IMR-90 (cell line): ENCODE measurements around the gene ZNF337. TPM values are rescaled to one million over a fixed set of nuclear protein-coding genes. Genes with fewer than 3 reads are reported as not detected.

Source experiments
- ATAC-seq: fragments of 200-7000 bp; cut with Tn5 transposase; 2 replicates; pipeline ENCODE4 v1.9.1; 2020; ENCODE audit warnings: low read depth, mild to moderate bottlenecking, moderate library complexity
- BruUV-seq: library from RNA; stranded (reverse); fragments of 400-500 nt; replicated peaks from 2 replicates; lab custom pipeline; 2021; lab: Mats Ljungman, UMichigan
- CTCF ChIA-PET: fragments of 300-600 bp; formaldehyde crosslinking; extraction: SDS; loops from one replicate; lab custom pipeline; 2021; ENCODE audit warnings: antibody characterized with exemption; lab: Yijun Ruan, JAX
- POLR2A ChIA-PET: fragments of 300-600 bp; sonication (Branson Sonifier 250); formaldehyde crosslinking; loops from one replicate; lab custom pipeline; 2022; ENCODE audit warnings: antibody characterized with exemption; ENCODE audit not compliant: unreplicated experiment; lab: Charles Lee
- DNase-seq: peaks from one replicate; pipeline ENCODE4 v3.0.0; 2013
- H2AFZ ChIP-seq: replicated peaks from 2 replicates; pipeline ENCODE3; 2013; ENCODE audit warnings: low read length, mild to moderate bottlenecking; ENCODE audit not compliant: poor library complexity
- H2AK5ac ChIP-seq: 2 replicates; pipeline ENCODE4 v1.6.1; 2013; ENCODE audit warnings: low read depth, low read length, inconsistent platforms
- H2AK9ac ChIP-seq: replicated peaks from 2 replicates; pipeline ENCODE3; 2013; ENCODE audit warnings: mild to moderate bottlenecking, low read depth, low read length, moderate library complexity; ENCODE audit not compliant: poor library complexity
- H2BK120ac ChIP-seq: 2 replicates; pipeline ENCODE4 v1.6.1; 2013; ENCODE audit warnings: low read depth, low read length, inconsistent platforms
- H2BK15ac ChIP-seq: 3 replicates; pipeline ENCODE4 v1.6.1; 2013; ENCODE audit warnings: low read depth, low read length, inconsistent platforms
- H2BK20ac ChIP-seq: 2 replicates; pipeline ENCODE4 v1.6.1; 2013; ENCODE audit warnings: low read depth, mild to moderate bottlenecking, inconsistent platforms, low read length, moderate library complexity
- H2BK5ac ChIP-seq: 2 replicates; pipeline ENCODE4 v1.6.1; 2013; ENCODE audit warnings: mild to moderate bottlenecking, low read depth, low read length, inconsistent platforms; ENCODE audit not compliant: poor library complexity, severe bottlenecking
- H3K14ac ChIP-seq: replicated peaks from 2 replicates; pipeline ENCODE4 v1.6.1; 2013; ENCODE audit warnings: low read depth, low read length, inconsistent platforms
- H3K18ac ChIP-seq: 2 replicates; pipeline ENCODE4 v1.6.1; 2013; ENCODE audit warnings: low read depth, low read length, control low read depth
- H3K23ac ChIP-seq: 2 replicates; pipeline ENCODE4 v1.6.1; 2013; ENCODE audit warnings: low read depth, low read length, inconsistent platforms
- H3K27ac ChIP-seq: 2 replicates; pipeline ENCODE4 v1.5.1; 2013; ENCODE audit warnings: mild to moderate bottlenecking, control low read depth, low read length; ENCODE audit not compliant: insufficient read depth
- H3K27me3 ChIP-seq: 2 replicates; pipeline ENCODE4 v1.6.1; 2013; ENCODE audit warnings: low read length; ENCODE audit not compliant: control insufficient read depth, insufficient read depth
- H3K36me3 ChIP-seq: 2 replicates; pipeline ENCODE4 v1.6.1; 2013; ENCODE audit warnings: low read length, mixed read lengths; ENCODE audit not compliant: control insufficient read depth, insufficient read depth
- H3K4ac ChIP-seq: 2 replicates; pipeline ENCODE4 v1.6.1; 2013; ENCODE audit warnings: low read depth, low read length, inconsistent platforms
- H3K4me1 ChIP-seq: 2 replicates; pipeline ENCODE4 v1.6.1; 2013; ENCODE audit warnings: low read length, mixed read lengths; ENCODE audit not compliant: control insufficient read depth, insufficient read depth
- H3K4me2 ChIP-seq: 2 replicates; pipeline ENCODE4 v1.6.1; 2013; ENCODE audit warnings: low read depth, mild to moderate bottlenecking, control low read depth, low read length, moderate library complexity
- H3K4me3 ChIP-seq: 2 replicates; pipeline ENCODE4 v1.5.1; 2013; ENCODE audit warnings: low read depth, mild to moderate bottlenecking, control low read depth, low read length, moderate library complexity; ENCODE audit not compliant: insufficient read depth
- H3K56ac ChIP-seq: 2 replicates; pipeline ENCODE4 v1.6.1; 2013; ENCODE audit warnings: low read length, inconsistent platforms; ENCODE audit not compliant: insufficient read depth; ENCODE audit errors: extremely low read depth
- H3K79me1 ChIP-seq, 2 experiments: 2 replicates each; pipeline ENCODE4 v1.6.1; 2013; ENCODE audit warnings: low read length in 2 of 2, inconsistent platforms in 1 of 2, low read depth in 1 of 2
- H3K9ac ChIP-seq: 2 replicates; pipeline ENCODE4 v1.6.1; 2013; ENCODE audit warnings: low read depth, low read length, control low read depth
- H3K9me1 ChIP-seq: 2 replicates; pipeline ENCODE4 v1.6.1; 2013; ENCODE audit warnings: low read length, inconsistent platforms; ENCODE audit not compliant: insufficient read depth
- H3K9me3 ChIP-seq: 2 replicates; pipeline ENCODE4 v1.6.1; 2013; ENCODE audit warnings: low read length; ENCODE audit not compliant: control insufficient read depth, insufficient read depth
- H4K20me1 ChIP-seq: 2 replicates; pipeline ENCODE4 v1.6.1; 2013; ENCODE audit warnings: low read length, inconsistent platforms; ENCODE audit not compliant: insufficient read depth
- H4K5ac ChIP-seq: 2 replicates; pipeline ENCODE4 v1.6.1; 2013; ENCODE audit warnings: mild to moderate bottlenecking, low read depth, low read length, control low read depth
- H4K8ac ChIP-seq, 2 experiments: 2 replicates each; pipeline ENCODE4 v1.6.1; 2013; ENCODE audit warnings: low read depth in 2 of 2, low read length in 2 of 2, control low read depth in 1 of 2, inconsistent platforms in 1 of 2
- H4K91ac ChIP-seq: 2 replicates; pipeline ENCODE4 v1.6.1; 2013; ENCODE audit warnings: low read depth, low read length, inconsistent platforms; ENCODE audit not compliant: insufficient read depth
- WGBS, 2 experiments: methylation state at CpG; one replicate each; pipeline versions ENCODE4 v1.1.5 to v1.1.7; 2013; ENCODE audit warnings: missing lambda C conversion rate in 2 of 2; ENCODE audit not compliant: insufficient read length in 1 of 2; ENCODE audit errors: extremely low coverage in 2 of 2; 5-methylcytosine and 5-hydroxymethylcytosine counted together
- dilution Hi-C: fragments of 300-500 bp; cut with HindIII; formaldehyde crosslinking; loops from one replicate; pipeline ENCODE4 v1.14.3; 2018; ENCODE audit warnings: low sequenced_read_pairs; ENCODE audit not compliant: unreplicated experiment
- in situ Hi-C: fragments of 300-500 bp; cut with MboI; formaldehyde crosslinking; loops from 3 replicates; pipeline ENCODE4 v1.14.3; 2019; ENCODE audit warnings: low sequenced_read_pairs, inconsistent platforms, mixed read lengths
- intact Hi-C: fragments of 100-400 bp; cut with micrococcal nuclease; formaldehyde crosslinking; loops from 2 replicates; pipeline ENCODE4 v1.10.0; 2022
- microRNA-seq, 2 experiments: library from miRNA; stranded (forward) in 1 of 2; unstranded in 1 of 2; fragments of 10-50 nt in 1 of 2; fragments of <30 nt in 1 of 2; gene quantifications in 1 of 2; microRNA quantifications in 1 of 2; one replicate each; pipeline versions ENCODE3 to v1.1.0; 2013 to 2020; ENCODE audit not compliant: insufficient read depth in 1 of 2, insufficient read length in 1 of 2, unreplicated experiment in 1 of 2
- polyA plus RNA-seq, 3 experiments: library from polyadenylated mRNA; depleted of rRNA; stranded (reverse); fragments of >200 nt; gene quantifications; 2 replicates each; pipeline ENCODE4 v1.2.3, GENCODE V29; 2012; ENCODE audit warnings: low replicate concordance in 1 of 3
- small RNA-seq, 5 experiments: library from RNA; depleted of rRNA; stranded (forward); fragments of <200 nt; gene quantifications; one replicate each; pipeline ENCODE3, GENCODE V24; 2012
- total RNA-seq: library from RNA; depleted of rRNA; stranded (reverse); fragments of >200 nt; gene quantifications from 2 replicates; pipeline ENCODE4 v1.2.3, GENCODE V29; 2012; rRNA removed
- TF ChIP-seq, protein P1 (sequence below): fragments of 150-350 bp; IDR thresholded peaks from 2 replicates; pipeline ENCODE4 v1.6.1; 2017; ENCODE audit warnings: mild to moderate bottlenecking, antibody characterized with exemption, low read length, low read depth

ZNF337 gene
- total and polyA plus RNA-seq, 2 of the 4 experiments (the other 2 are of a cell fraction): 10.4 to 16.5 TPM

GRCh38 chr20:25624500-25624939 is 72.1 kb downstream of the ZNF337 start:
- DNase-seq: no peak

More at GRCh38 chr20:25624500-25624939, 72.1 kb downstream of the ZNF337 start:
- Histone ChIP-seq H2BK20ac (no peak overlapping the region), H2BK15ac (no peak overlapping the region), H2AK5ac (peak overlapping the region; percentile 91), H4K20me1 (peaks cover 3% of the 10 kb centered on the region; the same call in 1 of the 2 replicates), H3K27me3 (no peaks in the 10 kb centered on the region), H4K5ac (peak overlapping the region; percentile 89), H2BK120ac (peak overlapping the region; percentile 41; the same call in 1 of the 2 replicates), H3K9me3 (no peaks in the 10 kb centered on the region), H2BK5ac (peak overlapping the region; percentile 88), H3K18ac (no peak overlapping the region; the same call in 1 of the 2 replicates), H3K4me1 (peaks cover 5% of the 10 kb centered on the region; the same call in 1 of the 2 replicates), H3K4ac (peak overlapping the region; percentile 95), H3K4me3 (peak overlapping the region; percentile 77), H2AK9ac (peak overlapping the region; percentile 98), H3K27ac (peak overlapping the region; percentile 91), H3K36me3 (no peaks in the 10 kb centered on the region), H3K4me2 (peak overlapping the region; percentile 88), H3K9me1 (peaks cover 3% of the 10 kb centered on the region; the same call in 1 of the 2 replicates), H3K14ac (peak overlapping the region; percentile 83), H3K9ac (peak overlapping the region; percentile 91), H3K56ac (peak overlapping the region; percentile 32; the same call in 1 of the 2 replicates), H4K8ac (peak overlapping the region; percentile 95 to 96), H3K23ac (peak overlapping the region; percentile 94), H3K79me1 (peaks cover 22 to 42% of the 10 kb centered on the region in 2 experiments; a peak in 3 of 4 replicates), H2AFZ (peak overlapping the region; percentile 99), H4K91ac (peak overlapping the region; percentile 83)
- POLR2A ChIA-PET: no interaction called here
- in situ Hi-C loops: no loop called here
- BruUV-seq: TSS peak; percentile 61
- intact Hi-C loops: loop anchor here (5.0 to 10.0 kb wide), 4 partner anchors 82 to 200 kb away; no protein-coding TSS in a partner anchor
- CTCF ChIA-PET: no interaction called here
- WGBS, 2 experiments: 25% methylated on average over 4 of the region's 17 CpGs; no CpG with 5 or more reads in 1 of the 2 experiments
- dilution Hi-C loops: no loop called here
- no peak for ATAC-seq
- TF ChIP-seq, protein P1, sequence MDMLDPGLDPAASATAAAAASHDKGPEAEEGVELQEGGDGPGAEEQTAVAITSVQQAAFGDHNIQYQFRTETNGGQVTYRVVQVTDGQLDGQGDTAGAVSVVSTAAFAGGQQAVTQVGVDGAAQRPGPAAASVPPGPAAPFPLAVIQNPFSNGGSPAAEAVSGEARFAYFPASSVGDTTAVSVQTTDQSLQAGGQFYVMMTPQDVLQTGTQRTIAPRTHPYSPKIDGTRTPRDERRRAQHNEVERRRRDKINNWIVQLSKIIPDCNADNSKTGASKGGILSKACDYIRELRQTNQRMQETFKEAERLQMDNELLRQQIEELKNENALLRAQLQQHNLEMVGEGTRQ: no peak

Small RNA genes lying within 50 kb of the gene (microRNA-seq; reads per million reads assigned to microRNA genes)
- not detected for gene RN7SL594P (ENCODE audit: insufficient read depth, insufficient read length)

Small RNA genes lying within 50 kb of the gene (small RNA-seq; reads per million reads assigned to genes)
- 0 reads per million in 5 experiments for gene RN7SL594P

Other genes with a start within 250 kb of the ZNF337 start
- 3.0 and 3.6 TPM in 2 replicates for gene NINL, start 111.3 kb downstream of the ZNF337 start, total RNA-seq
- gene NINL, start 111.3 kb downstream of the ZNF337 start, polyA plus RNA-seq (2012; rRNA removed): 10.4 and 11.2 TPM in 2 replicates
- gene NANP, start 72.8 kb downstream of the ZNF337 start, total RNA-seq: 7.2 and 10.0 TPM in 2 replicates
- 4.0 and 4.9 TPM in 2 replicates for gene NANP, start 72.8 kb downstream of the ZNF337 start, polyA plus RNA-seq (2012; rRNA removed)